ENCODE results near the gene ATP2B2. TPM values are rescaled to one million over a fixed set of nuclear protein-coding genes. Genes with fewer than 3 reads are reported as not detected.

ATP2B2 gene
- total RNA-seq, 2 experiments from 2014 or later = 0.06 TPM; not detected in 1

- intact Hi-C loops (cut with micrococcal nuclease; ENCODE audit: unreplicated experiment) = no loop called here
- CTCF ChIA-PET (ENCODE audit: unreplicated experiment) = no interaction called here
- POLR2A ChIA-PET = no interaction called here
These were observed 11.2 kb downstream of the ATP2B2 start for GRCh38 chr3:10494180-10494579.

DNA sequence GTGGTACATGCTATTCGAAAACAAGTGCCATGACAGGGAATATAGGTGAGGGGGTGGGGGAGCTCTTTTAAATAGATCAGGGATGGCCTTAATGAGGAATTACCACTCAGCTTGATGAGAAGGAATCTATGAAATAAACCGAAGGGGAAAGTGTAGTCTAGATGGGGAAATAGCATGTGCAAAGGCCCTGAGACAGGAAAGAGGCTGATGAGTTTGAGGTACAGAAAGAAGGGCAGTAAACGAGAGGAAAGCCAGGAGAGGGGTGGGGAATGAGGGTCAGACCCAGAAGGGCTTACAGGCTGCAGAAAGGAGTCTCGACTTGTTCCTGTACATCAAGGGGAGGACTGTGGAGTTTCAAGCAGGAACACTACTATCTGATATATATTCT is 12.2 kb downstream of the ATP2B2 start:
- ChIA-PET POLR2A (no interaction called here), CTCF (ENCODE audit: unreplicated experiment) (no interaction called here)
- TF ChIP-seq EZH2phosphoT487 (IDR thresholded peaks at IDR 0.05; ENCODE audit: borderline replicate concordance, low read depth, low read length) = no peak

More at GRCh38 chr3:10494180-10494579, 11.2 kb downstream of the ATP2B2 start:
- no peak overlapping the region for H3K4me2 ChIP-seq (ENCODE audit: low read length)
- no peak overlapping the region for H3K27ac ChIP-seq (ENCODE audit: low read depth, low read length, poor library complexity, severe bottlenecking)
- no peaks in the 10 kb centered on the region for H3K79me2 ChIP-seq (ENCODE audit: insufficient read depth, low read depth, low read length)
- no peaks in the 10 kb centered on the region for H4K20me1 ChIP-seq (ENCODE audit: insufficient read depth, low read length)
- no TSS peak for BruUV-seq (replicated peaks)
- H3K9me3 ChIP-seq (ENCODE audit: low read length) = no peaks in the 10 kb centered on the region
- H3K9me2 ChIP-seq (ENCODE audit: insufficient read depth, low read length) = no peaks in the 10 kb centered on the region
- TF ChIP-seq CTCF (conservative IDR thresholded peaks at IDR 0.05; ENCODE audit: low read length) (no peak), EZH2phosphoT487 (IDR thresholded peaks at IDR 0.05; ENCODE audit: borderline replicate concordance, low read depth, low read length) (no peak)
- no peaks in the 10 kb centered on the region for H3K36me3 ChIP-seq (ENCODE audit: insufficient read depth, low read length)
- H3K4me1 ChIP-seq (ENCODE audit: insufficient read depth, low read length, poor library complexity, severe bottlenecking) = no peaks in the 10 kb centered on the region
- no peak overlapping the region for H3K4me3 ChIP-seq (ENCODE audit: low read depth, low read length, poor library complexity, severe bottlenecking)
- DNase-seq (ENCODE audit: low spot score) = no peak
- H2AFZ ChIP-seq (ENCODE audit: low read length) = no peak overlapping the region

GRCh38 chr3:10492364-10493201 is 12.8 kb downstream of the ATP2B2 start:
- CTCF ChIA-PET (ENCODE audit: unreplicated experiment) = no interaction called here
- no peak overlapping the region for H3K4me3 ChIP-seq (ENCODE audit: low read depth, low read length, poor library complexity, severe bottlenecking)
- no TSS peak for BruUV-seq (replicated peaks)
- no peaks in the 10 kb centered on the region for H4K20me1 ChIP-seq (ENCODE audit: insufficient read depth, low read length)
- POLR2A ChIA-PET = no interaction called here
- no peak overlapping the region for H2AFZ ChIP-seq (ENCODE audit: low read length)
- no peaks in the 10 kb centered on the region for H3K9me2 ChIP-seq (ENCODE audit: insufficient read depth, low read length)
- H3K79me2 ChIP-seq (ENCODE audit: insufficient read depth, low read depth, low read length) = no peaks in the 10 kb centered on the region
- DNase-seq (ENCODE audit: low spot score) = no peak
- TF ChIP-seq EZH2phosphoT487 (IDR thresholded peaks at IDR 0.05; ENCODE audit: borderline replicate concordance, low read depth, low read length) = no peak
- TF ChIP-seq CTCF (conservative IDR thresholded peaks at IDR 0.05; ENCODE audit: low read length) = no peak
- H3K27ac ChIP-seq (ENCODE audit: low read depth, low read length, poor library complexity, severe bottlenecking) = no peak overlapping the region
- H3K4me2 ChIP-seq (ENCODE audit: low read length) = no peak overlapping the region
- no peaks in the 10 kb centered on the region for H3K4me1 ChIP-seq (ENCODE audit: insufficient read depth, low read length, poor library complexity, severe bottlenecking)
- intact Hi-C loops (cut with micrococcal nuclease; ENCODE audit: unreplicated experiment) = no loop called here
- H3K36me3 ChIP-seq (ENCODE audit: insufficient read depth, low read length) = no peaks in the 10 kb centered on the region
- no peaks in the 10 kb centered on the region for H3K9me3 ChIP-seq (ENCODE audit: low read length)

More for the DNA sequence above, 12.2 kb downstream of the ATP2B2 start:
- no peaks in the 10 kb centered on the region for H3K79me2 ChIP-seq (ENCODE audit: insufficient read depth, low read depth, low read length)
- DNase-seq (ENCODE audit: low spot score) = no peak
- no peaks in the 10 kb centered on the region for H3K4me1 ChIP-seq (ENCODE audit: insufficient read depth, low read length, poor library complexity, severe bottlenecking)
- intact Hi-C loops (cut with micrococcal nuclease; ENCODE audit: unreplicated experiment) = no loop called here
- no peak overlapping the region for H3K4me3 ChIP-seq (ENCODE audit: low read depth, low read length, poor library complexity, severe bottlenecking)
- H2AFZ ChIP-seq (ENCODE audit: low read length) = no peak overlapping the region
- no peak overlapping the region for H3K4me2 ChIP-seq (ENCODE audit: low read length)
- H3K9me2 ChIP-seq (ENCODE audit: insufficient read depth, low read length) = no peaks in the 10 kb centered on the region
- no TSS peak for BruUV-seq (replicated peaks)
- H3K9me3 ChIP-seq (ENCODE audit: low read length) = no peaks in the 10 kb centered on the region
- H4K20me1 ChIP-seq (ENCODE audit: insufficient read depth, low read length) = no peaks in the 10 kb centered on the region
- H3K36me3 ChIP-seq (ENCODE audit: insufficient read depth, low read length) = no peaks in the 10 kb centered on the region
- no peak overlapping the region for H3K27ac ChIP-seq (ENCODE audit: low read depth, low read length, poor library complexity, severe bottlenecking)
